GM21515 (cell line): Measurements from ENCODE around the gene NUDT6.
A peak's percentile ranks its signal among the peaks of the same experiment; 100 is the strongest.
"Not testable (repeated sequence)": the region's sequence is repeated elsewhere in the genome, so short reads cannot be mapped to it uniquely, and the experiment has no call there.

ENCODE experiments used
- ATAC-seq: cut with Tn5 transposase; IDR thresholded peaks from one replicate; pipeline ENCODE4 v1.9.1; 2021; ENCODE audit not compliant: unreplicated experiment

Gene NUDT6, protein sequence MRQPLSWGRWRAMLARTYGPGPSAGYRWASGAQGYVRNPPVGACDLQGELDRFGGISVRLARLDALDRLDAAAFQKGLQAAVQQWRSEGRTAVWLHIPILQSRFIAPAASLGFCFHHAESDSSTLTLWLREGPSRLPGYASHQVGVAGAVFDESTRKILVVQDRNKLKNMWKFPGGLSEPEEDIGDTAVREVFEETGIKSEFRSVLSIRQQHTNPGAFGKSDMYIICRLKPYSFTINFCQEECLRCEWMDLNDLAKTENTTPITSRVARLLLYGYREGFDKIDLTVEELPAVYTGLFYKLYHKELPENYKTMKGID

DNA sequence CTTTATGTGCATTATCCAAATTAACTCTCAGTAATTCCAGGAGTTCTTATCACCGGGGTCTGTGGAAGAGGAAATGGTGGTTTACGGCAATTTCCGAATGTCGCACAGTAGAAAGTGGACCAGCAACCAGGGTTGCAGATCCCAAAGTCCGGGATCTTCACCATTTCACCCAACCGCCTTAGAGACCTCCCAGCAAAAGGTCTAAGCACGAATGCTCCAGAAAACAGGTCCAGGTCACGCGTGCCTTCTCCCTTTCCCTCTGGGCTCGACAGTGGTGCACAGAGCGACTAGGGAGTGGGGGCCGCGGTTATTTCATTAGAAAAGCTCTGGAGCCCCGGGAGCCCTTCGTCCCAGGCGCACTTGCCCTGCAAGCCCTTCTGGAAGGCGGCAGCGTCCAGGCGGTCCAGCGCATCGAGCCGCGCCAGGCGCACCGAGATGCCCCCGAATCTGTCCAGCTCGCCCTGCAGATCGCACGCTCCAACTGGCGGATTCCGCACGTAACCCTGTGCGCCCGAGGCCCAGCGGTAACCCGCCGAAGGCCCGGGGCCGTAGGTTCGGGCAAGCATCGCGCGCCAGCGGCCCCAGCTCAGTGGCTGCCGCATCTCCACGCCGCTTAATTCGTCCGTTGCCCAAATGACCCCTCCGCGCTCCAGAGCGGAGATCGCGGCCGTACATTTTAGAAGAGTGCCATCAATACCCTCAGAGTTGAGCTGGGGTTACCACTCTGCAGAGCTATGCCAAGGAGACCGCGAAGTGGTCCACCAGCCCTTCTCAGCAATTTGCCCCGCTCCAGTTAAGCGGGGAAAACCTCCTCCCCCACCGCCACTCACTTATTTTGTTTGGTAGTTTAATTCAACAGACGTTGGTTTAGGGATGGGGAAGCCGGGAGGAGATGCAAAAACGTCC lies at the start of gene NUDT6:
Gene NUDT6, minus strand, starts transcription at position 627 of the 906 bp plus-strand sequence. Its CDS starts 25 bp downstream, at position 602.
- ATAC-seq = peak; percentile 74

GRCh38 chr4:122968227-122968812 lies 45.9 kb upstream of the NUDT6 start:
- ATAC-seq = no peak

- no peak for ATAC-seq
These were observed 44.8 kb upstream of the NUDT6 start for GRCh38 chr4:122967231-122967630.

- no peak for ATAC-seq
These were observed 43.8 kb upstream of the NUDT6 start for GRCh38 chr4:122966201-122966600.

- no peak for ATAC-seq
These were observed 40.8 kb upstream of the NUDT6 start for GRCh38 chr4:122963216-122963615.

DNA sequence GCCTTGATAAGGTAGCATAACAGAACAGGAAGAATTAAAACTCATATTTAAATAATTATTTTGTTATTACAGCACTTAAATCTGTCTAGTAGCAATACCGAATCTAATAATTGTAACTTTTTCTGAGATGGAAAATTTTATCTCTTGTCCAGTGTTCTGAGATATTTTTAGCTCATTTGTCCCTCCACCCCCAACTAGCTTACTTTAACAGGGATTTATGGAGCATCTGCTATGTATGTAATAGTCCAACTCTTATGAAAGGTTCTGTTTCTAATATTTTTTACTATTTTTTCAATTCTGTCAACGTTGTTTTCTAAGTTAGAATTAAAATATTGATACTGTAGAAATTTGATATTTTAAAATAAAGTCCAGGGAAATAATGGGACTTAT lies 38.2 kb upstream of the NUDT6 start:
- ATAC-seq = no peak

DNA sequence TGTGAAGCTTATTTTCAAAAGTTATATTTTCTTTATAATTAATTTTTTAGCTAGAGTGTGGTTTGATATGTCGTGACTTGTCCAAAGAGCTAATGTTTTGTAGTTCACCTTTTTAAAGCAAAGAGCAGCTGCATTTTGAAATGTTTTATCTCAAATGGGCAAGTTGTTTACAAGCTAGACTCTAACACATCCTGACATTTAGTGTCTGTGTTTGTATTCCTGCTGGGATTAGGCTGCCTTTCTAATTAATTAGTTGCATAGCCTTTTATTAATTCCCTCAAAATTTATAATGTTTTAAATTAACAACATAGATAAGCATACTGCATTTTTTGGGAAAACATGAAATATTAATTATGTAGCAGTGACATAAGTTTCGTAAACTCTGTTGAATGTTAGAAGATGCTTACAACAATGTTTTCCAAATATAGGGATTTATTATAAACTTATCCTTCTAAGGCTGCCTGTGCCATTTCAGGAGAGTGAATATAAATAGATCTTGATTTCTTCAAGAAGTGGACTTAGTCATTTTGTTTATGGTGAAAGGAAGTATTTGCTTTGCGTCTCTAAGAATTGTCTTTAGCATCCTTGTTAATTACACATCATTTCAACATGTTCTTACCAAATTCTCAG lies 37.7 kb upstream of the NUDT6 start:
- no peak for ATAC-seq

DNA sequence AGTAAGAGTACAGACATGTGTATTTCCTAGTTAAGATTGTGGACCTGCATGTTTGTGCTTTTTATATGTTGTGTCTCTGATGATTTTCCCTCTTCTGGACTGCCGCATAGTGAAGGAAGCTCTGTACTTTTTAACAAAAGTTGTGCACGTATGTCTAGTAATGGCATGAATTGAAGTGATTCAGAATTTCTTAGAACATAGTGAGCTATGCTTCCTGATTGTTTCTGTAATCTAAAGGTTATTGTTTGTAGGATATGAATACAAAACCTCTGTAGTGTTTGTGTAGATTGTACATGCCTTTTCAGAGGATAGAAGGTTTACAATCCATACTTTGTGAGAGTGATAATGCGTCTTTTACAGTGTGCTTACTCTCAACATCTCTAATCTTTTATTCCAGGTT lies 37.0 kb upstream of the NUDT6 start:
- no peak for ATAC-seq

- ATAC-seq = no peak
These were observed 36.1 kb upstream of the NUDT6 start for GRCh38 chr4:122958505-122958904.

GRCh38 chr4:122953924-122954323 lies 31.5 kb upstream of the NUDT6 start:
- ATAC-seq = no peak

- ATAC-seq = no peak
These were observed 29.6 kb upstream of the NUDT6 start for GRCh38 chr4:122952028-122952427.

GRCh38 chr4:122948671-122949070 lies 26.3 kb upstream of the NUDT6 start:
- ATAC-seq = no peak

GRCh38 chr4:122946142-122946541 lies 23.7 kb upstream of the NUDT6 start:
- ATAC-seq = no peak

GRCh38 chr4:122945136-122945535 lies 22.7 kb upstream of the NUDT6 start:
- not testable (repeated sequence) for ATAC-seq

- no peak for ATAC-seq
These were observed 10.4 kb upstream of the NUDT6 start for GRCh38 chr4:122932763-122933162.

DNA sequence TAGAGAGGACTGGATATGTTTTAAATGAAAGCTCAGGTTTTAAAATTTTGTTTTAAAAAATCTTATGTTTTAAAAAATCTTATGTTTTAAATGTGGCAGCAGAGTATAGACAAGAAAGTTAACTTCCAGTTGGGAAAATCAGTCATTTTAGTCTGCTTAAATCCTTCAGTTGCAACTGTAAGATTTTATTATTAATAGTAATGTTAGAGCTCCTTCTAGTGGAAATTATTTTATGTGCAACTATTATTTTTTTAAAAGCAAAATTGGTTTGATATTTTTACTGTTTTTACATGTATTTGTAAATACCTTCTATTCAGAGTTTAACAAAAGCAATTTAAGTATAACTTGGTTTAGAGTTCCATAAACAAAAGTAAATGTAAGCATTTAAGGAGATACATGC lies 8.5 kb upstream of the NUDT6 start:
- no peak for ATAC-seq

- no peak for ATAC-seq
These were observed 6.5 kb upstream of the NUDT6 start for GRCh38 chr4:122928930-122929329.

DNA sequence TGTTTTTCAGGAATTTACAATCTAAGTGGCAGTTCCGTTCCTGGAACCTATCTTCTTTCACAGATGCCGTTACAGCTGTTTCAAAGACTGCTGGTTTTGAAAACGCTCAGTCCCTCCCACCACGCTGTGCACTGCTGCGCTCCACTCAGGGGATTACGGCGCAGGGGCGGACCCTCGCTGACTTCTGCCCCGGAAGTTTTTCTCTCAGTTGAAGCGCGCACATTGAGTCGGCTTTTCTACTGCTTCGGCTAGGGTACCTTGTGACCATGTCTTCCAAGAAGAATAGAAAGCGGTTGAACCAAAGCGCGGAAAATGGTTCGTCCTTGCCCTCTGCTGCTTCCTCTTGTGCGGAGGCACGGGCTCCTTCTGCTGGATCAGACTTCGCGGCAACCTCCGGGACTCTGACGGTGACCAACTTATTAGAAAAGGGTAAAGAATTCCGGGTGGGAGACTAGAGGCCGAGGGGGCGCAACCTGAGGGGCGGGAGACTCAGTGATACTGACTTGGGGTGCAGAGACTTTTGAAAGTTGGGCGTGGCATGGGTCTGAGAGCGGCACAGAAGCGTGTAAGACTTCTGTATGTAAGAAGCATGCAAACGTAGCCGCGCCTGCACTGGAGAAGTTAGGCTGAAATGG lies 597 bp upstream of the NUDT6 start:
- ATAC-seq = peak; percentile 97

- no peak for ATAC-seq
These were observed 1.1 kb downstream of the NUDT6 start for GRCh38 chr4:122921300-122921699.

DNA sequence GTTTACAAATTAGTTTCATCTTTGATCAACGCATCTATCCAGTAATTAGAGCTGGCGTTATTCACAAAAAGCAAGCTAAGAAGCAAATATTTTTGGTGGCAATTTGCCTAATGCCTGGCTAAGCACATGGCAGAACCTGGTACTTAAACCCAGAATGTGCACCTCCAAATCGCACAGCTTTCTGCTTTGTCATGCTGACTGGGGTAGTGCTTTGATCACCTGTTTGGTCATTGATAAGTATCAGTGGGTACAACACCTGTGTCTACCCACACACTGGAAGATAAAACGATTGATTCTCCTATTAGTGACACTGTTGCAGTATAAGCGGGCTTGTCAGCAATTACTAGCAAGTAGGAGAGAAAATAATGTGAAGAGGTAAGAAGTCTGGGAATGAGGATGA lies 1.9 kb downstream of the NUDT6 start:
- ATAC-seq = no peak

DNA sequence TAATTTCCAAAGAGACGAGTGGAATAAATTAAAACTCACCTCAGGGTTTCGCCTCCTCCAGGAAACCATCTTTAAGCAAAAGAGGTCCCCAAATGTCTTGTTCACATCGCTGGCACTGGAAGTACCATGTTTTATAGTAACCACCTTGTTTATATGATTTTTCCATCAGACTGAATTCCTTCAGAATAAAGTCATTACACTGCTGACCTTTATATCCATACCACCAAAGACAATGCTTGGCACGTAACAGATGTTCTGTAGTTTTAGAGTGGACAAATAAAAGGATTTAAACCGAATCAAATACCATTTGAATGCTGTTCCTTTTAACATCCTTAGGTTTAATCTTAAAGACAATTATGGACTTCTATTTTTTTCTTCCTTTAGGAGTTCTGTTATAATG lies 4.7 kb downstream of the NUDT6 start:
- no peak for ATAC-seq
